Caco-2 (cell line): ENCODE results near the gene CAMKMT. TPM values are rescaled to one million over a fixed set of nuclear protein-coding genes. Genes with fewer than 3 reads are reported as not detected.

Source experiments
- BruUV-seq: library from RNA; stranded (reverse); fragments of 400-500 nt; replicated peaks from 2 replicates; lab custom pipeline; 2021; lab: Mats Ljungman, UMichigan
- CTCF ChIA-PET: fragments of 300-600 bp; sonication (Branson Sonifier 250); formaldehyde crosslinking; loops from one replicate; lab custom pipeline; 2022; ENCODE audit warnings: antibody characterized with exemption; lab: Charles Lee
- POLR2A ChIA-PET: fragments of 300-600 bp; sonication (Branson Sonifier 250); formaldehyde crosslinking; loops from one replicate; lab custom pipeline; 2022; ENCODE audit warnings: antibody characterized with exemption; lab: Charles Lee
- DNase-seq, 2 experiments: peaks; one replicate each; pipeline versions ENCODE4 v3.0.0 to v3.0.0-alpha.2; 2020 to 2022
- H3K27me3 ChIP-seq: replicated peaks from 2 replicates; pipeline ENCODE4 v1.6.0; 2011; ENCODE audit warnings: low read length; ENCODE audit not compliant: control insufficient read depth, insufficient read depth
- H3K36me3 ChIP-seq: 2 replicates; pipeline ENCODE4 v1.5.1; 2011; ENCODE audit warnings: low read length; ENCODE audit not compliant: control insufficient read depth, insufficient read depth
- H3K4me1 ChIP-seq: fragments of 250-450 bp; sonication (Bioruptor Pico); 2 replicates; pipeline ENCODE4 v1.5.1; 2020; ENCODE audit warnings: mild to moderate bottlenecking
- H3K4me3 ChIP-seq: 2 replicates; pipeline ENCODE4 v1.5.1; 2011; ENCODE audit warnings: low read depth, mild to moderate bottlenecking, control low read depth, low read length
- H3K9me3 ChIP-seq: fragments of 250-450 bp; sonication (Bioruptor Pico); 2 replicates; pipeline ENCODE4 v1.5.1; 2020; ENCODE audit warnings: mild to moderate bottlenecking, moderate library complexity
- H3K27ac Mint-ChIP-seq: one replicate; pipeline ENCODE4 v1.8.0; 2022; ENCODE audit warnings: mixed read lengths; ENCODE audit not compliant: unreplicated experiment
- H3K27me3 Mint-ChIP-seq: one replicate; pipeline ENCODE4 v1.8.0; 2022; ENCODE audit warnings: mixed read lengths; ENCODE audit not compliant: insufficient read depth, unreplicated experiment
- H3K36me3 Mint-ChIP-seq: one replicate; pipeline ENCODE4 v1.8.0; 2022; ENCODE audit warnings: mild to moderate bottlenecking, mixed read lengths; ENCODE audit not compliant: insufficient read depth, unreplicated experiment
- H3K4me1 Mint-ChIP-seq: one replicate; pipeline ENCODE4 v1.8.0; 2022; ENCODE audit warnings: low read depth, mixed read lengths; ENCODE audit not compliant: unreplicated experiment
- H3K4me3 Mint-ChIP-seq: one replicate; pipeline ENCODE4 v1.8.0; 2022; ENCODE audit warnings: mild to moderate bottlenecking, moderate library complexity, mixed read lengths; ENCODE audit not compliant: unreplicated experiment
- H3K9me3 Mint-ChIP-seq: one replicate; pipeline ENCODE4 v1.8.0; 2022; ENCODE audit warnings: mixed read lengths; ENCODE audit not compliant: unreplicated experiment
- CTCF ChIP-seq, 2 experiments: fragments of 200-600 bp in 1 of 2; IDR thresholded peaks; 1 replicate in 1 of 2; 2 replicates in 1 of 2; pipeline versions ENCODE4 v1.5.1 to v1.8.0; 2011 to 2022; ENCODE audit warnings: antibody characterized with exemption in 1 of 2, control low read depth in 1 of 2, inconsistent platforms in 1 of 2, low read depth in 1 of 2, low read length in 1 of 2, mild to moderate bottlenecking in 1 of 2, moderate library complexity in 1 of 2; ENCODE audit not compliant: insufficient read depth in 1 of 2, severe bottlenecking in 1 of 2, unreplicated experiment in 1 of 2
- intact Hi-C: fragments of 100-400 bp; cut with micrococcal nuclease; formaldehyde crosslinking; loops from one replicate; pipeline ENCODE4 v1.10.0; 2022; ENCODE audit not compliant: unreplicated experiment
- total RNA-seq: library from RNA; stranded (reverse); gene quantifications from 2 replicates; pipeline ENCODE4 v1.2.3, GENCODE V29; 2022

CAMKMT gene
- total RNA-seq, 1 experiment from 2014 or later, result 25.2 TPM

- no TSS peak for BruUV-seq
- peaks cover 7% of the 10 kb centered on the region for H3K4me1 Mint-ChIP-seq
- no peaks in the 10 kb centered on the region for H3K36me3 Mint-ChIP-seq
- CTCF ChIA-PET, result interaction anchor here (1.7 kb wide), 1 partner anchor 63 kb away, joined by 4 read pairs; no protein-coding TSS in a partner anchor
- intact Hi-C loops, result no loop called here
- no peaks in the 10 kb centered on the region for H3K36me3 ChIP-seq
- no peaks in the 10 kb centered on the region for H3K27me3 ChIP-seq
- no peaks in the 10 kb centered on the region for H3K9me3 Mint-ChIP-seq
- H3K4me1 ChIP-seq, result no peaks in the 10 kb centered on the region; the same call in 1 of the 2 replicates
- H3K4me3 ChIP-seq, result no peak overlapping the region
- POLR2A ChIA-PET, result no interaction called here
- no peak for TF ChIP-seq CTCF (IDR thresholded peaks at IDR 0.05; ENCODE audit: insufficient read depth in 1 of 2, low read depth in 1 of 2, low read length in 1 of 2, severe bottlenecking in 1 of 2, unreplicated experiment in 1 of 2)
- no peak overlapping the region for H3K27ac Mint-ChIP-seq
- no peak overlapping the region for H3K4me3 Mint-ChIP-seq
- H3K27me3 Mint-ChIP-seq, result no peaks in the 10 kb centered on the region
- no peaks in the 10 kb centered on the region for H3K9me3 ChIP-seq
- no peak for DNase-seq
Observed at GRCh38 chr2:44542520-44542919, 180.8 kb downstream of the CAMKMT start.

GRCh38 chr2:44543773-44544725 lies 182.3 kb downstream of the CAMKMT start:
- POLR2A ChIA-PET, result no interaction called here
- DNase-seq, result no peak

More at GRCh38 chr2:44543773-44544725, 182.3 kb downstream of the CAMKMT start:
- no peak overlapping the region for H3K27ac Mint-ChIP-seq
- Histone ChIP-seq H3K36me3 (no peaks in the 10 kb centered on the region), H3K4me1 (peaks cover 15% of the 10 kb centered on the region), H3K9me3 (no peaks in the 10 kb centered on the region), H3K27me3 (no peaks in the 10 kb centered on the region), H3K4me3 (no peak overlapping the region)
- H3K36me3 Mint-ChIP-seq, result no peaks in the 10 kb centered on the region
- no peaks in the 10 kb centered on the region for H3K9me3 Mint-ChIP-seq
- TF ChIP-seq CTCF (IDR thresholded peaks at IDR 0.05; ENCODE audit: insufficient read depth in 1 of 2, low read depth in 1 of 2, low read length in 1 of 2, severe bottlenecking in 1 of 2, unreplicated experiment in 1 of 2), result no peak
- no TSS peak for BruUV-seq
- peaks cover 18% of the 10 kb centered on the region for H3K4me1 Mint-ChIP-seq
- no peaks in the 10 kb centered on the region for H3K27me3 Mint-ChIP-seq
- H3K4me3 Mint-ChIP-seq, result no peak overlapping the region
- CTCF ChIA-PET, result interaction anchor here (1.7 kb wide), 1 partner anchor 64 kb away, joined by 4 read pairs; no protein-coding TSS in a partner anchor
- intact Hi-C loops, result no loop called here
